GM18517 (cell line): ENCODE measurements around the gene SLFNL1.

ENCODE experiments used
- ATAC-seq: cut with Tn5 transposase; IDR thresholded peaks from one replicate; pipeline ENCODE4 v1.9.1; 2021; ENCODE audit warnings: mild to moderate bottlenecking, moderate library complexity; ENCODE audit not compliant: unreplicated experiment

Gene SLFNL1

DNA sequence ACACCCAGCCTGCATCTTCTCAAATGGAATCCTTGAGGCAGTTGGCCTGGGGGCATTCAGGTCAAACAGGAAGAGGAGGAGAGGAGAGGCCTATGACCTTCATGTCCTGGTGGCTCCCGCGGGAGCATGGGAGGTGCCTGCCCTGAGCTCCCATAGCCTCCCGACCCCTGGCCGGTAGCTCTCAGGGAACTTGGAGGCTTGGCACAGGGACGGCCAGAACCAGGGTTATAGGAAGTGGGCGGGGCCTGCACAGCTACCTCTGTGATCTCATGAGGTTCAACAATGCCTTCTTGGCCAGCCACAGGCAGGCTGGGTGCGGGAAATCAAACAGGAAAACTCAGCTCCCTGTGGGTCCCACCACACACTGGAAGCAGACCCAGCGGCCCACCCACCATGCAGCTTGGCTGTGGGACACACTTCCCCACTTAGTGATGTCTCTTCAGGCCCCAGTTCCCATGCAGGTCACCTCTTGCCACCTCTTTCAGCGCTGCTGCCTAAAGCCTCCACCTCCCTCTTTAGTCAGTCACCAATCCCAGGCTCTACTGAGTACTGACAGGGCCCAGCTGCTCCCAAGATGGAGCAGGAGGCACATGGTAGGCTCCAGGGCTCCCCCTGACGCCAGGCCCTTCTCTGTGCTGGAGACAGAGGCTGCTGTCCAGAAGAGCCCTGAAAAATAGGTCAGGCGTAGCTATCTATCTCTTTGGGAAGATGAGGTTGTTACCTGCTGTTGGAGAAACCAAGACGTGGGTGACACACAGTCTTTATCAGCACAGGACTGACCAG is at the start of gene SLFNL1:
Gene SLFNL1, minus strand, starts transcription at position 200 of the 783 bp plus-strand sequence. CDS start 1,065 bp downstream, outside the sequence.
- no peak for ATAC-seq

DNA sequence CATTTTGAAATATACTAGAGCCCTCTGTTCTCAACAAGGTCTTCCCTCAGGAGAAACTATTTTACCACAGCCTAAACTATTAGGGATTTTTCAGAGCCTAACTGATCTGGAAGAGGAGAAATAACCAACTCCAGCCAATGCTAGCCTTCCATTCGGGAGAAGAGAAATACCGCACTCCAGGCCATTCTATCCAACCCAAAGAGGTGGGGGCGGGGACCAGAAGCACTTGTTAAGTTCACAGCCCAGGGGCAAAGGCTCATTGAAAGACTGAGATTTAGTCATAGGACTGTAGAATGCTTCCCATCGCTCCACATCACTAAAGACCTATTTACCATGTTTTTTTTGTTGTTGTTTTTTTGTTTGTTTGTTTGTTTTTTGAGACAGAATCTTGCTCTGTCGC is 35.4 kb upstream of the SLFNL1 start:
- ATAC-seq: no peak

- no peak for ATAC-seq
Observed at GRCh38 chr1:41053316-41053715, 31.8 kb upstream of the SLFNL1 start.

- no peak for ATAC-seq
Observed at GRCh38 chr1:41051022-41051421, 29.5 kb upstream of the SLFNL1 start.

GRCh38 chr1:41048540-41048939 is 27.0 kb upstream of the SLFNL1 start:
- ATAC-seq: no peak

DNA sequence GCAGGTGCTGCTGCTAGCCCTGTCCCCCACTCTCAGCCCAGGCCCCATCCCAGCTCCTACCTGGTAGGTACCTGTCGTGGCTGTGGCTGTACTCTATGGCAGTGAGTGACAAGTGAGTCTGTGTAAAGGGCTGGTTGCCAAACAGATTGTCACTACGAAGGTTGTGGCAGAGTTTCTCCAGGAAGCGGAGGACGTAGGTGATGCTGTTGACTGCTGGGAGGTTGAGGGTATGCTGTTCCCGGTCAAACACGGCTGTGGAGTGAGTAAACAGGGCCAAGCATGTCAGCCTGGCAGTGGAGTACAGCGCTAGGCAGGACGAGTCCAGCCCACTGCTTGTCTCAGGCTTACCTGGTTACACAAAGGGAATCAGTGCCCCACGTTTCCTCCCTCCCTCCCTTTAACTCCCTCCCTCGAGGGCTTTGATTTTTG is 24.8 kb upstream of the SLFNL1 start:
- ATAC-seq: no peak

DNA sequence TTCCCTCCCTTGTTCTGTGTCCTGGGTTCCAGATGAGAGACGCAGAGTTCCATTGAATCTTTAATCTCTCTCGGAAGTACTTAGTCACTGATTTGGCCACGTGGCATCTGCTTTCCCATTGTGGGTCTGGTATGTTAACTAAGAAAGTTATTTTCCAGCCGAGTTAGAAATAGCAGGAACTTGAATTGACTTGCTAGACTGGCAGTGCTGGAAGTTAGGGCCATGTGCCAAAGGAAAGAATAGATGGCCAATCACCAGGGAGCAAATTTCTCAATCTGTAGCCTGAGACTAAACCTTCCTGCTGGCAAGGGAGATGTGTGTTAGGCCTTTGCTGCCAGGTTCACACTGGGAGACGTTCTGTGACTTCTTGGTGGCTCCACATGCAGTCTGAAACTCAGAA is 24.2 kb upstream of the SLFNL1 start:
- no peak for ATAC-seq

GRCh38 chr1:41044187-41044586 is 22.7 kb upstream of the SLFNL1 start:
- no peak for ATAC-seq

DNA sequence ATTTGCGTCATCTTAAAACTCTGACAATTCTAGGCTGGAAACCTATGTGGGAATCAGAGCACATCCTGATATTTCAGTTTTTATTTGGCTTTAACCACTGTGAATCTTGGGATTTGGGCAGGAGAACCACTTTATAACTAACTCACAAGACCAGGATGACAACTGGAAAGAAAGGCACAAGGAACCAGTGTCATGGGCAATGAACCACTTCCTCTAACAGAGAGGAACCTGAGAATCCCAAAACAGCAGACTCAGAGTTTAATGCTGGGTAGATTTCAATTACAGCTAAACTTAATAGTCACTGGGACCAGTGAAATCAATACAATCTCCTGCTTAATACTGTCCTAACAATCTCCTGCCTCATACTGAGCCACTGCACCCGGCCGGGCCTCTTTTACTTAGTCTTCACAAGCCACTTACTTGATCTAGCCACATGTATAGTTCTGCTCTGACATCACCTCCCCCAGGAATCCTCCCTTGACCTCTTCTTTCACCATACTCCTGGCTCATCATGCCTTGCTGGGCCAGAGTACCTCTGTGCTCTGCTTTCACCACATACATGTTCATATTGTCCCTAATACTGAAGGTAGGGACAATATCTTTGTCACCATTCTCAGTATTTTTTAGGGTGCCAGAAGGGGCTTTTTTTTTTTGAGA is 20.2 kb upstream of the SLFNL1 start:
- no peak for ATAC-seq

DNA sequence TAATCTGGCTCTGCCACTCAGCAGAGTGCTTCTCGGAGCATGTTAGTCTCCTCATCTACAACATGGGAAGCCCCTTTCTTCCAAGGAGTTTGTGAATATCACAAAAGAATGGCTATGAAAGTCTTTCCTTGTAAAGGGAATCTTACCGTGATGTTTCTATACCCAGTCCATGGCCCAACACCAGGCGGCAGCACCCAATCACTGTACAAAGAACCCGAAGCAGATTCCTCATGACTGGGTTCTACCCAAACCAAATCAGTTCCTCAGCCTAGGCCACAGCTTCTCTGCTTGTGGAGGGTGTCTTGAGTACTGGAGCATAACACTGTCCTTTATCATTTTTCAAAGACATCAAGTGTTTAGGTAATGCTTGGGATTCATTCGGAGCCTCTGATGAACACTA is 16.6 kb upstream of the SLFNL1 start:
- ATAC-seq: no peak

DNA sequence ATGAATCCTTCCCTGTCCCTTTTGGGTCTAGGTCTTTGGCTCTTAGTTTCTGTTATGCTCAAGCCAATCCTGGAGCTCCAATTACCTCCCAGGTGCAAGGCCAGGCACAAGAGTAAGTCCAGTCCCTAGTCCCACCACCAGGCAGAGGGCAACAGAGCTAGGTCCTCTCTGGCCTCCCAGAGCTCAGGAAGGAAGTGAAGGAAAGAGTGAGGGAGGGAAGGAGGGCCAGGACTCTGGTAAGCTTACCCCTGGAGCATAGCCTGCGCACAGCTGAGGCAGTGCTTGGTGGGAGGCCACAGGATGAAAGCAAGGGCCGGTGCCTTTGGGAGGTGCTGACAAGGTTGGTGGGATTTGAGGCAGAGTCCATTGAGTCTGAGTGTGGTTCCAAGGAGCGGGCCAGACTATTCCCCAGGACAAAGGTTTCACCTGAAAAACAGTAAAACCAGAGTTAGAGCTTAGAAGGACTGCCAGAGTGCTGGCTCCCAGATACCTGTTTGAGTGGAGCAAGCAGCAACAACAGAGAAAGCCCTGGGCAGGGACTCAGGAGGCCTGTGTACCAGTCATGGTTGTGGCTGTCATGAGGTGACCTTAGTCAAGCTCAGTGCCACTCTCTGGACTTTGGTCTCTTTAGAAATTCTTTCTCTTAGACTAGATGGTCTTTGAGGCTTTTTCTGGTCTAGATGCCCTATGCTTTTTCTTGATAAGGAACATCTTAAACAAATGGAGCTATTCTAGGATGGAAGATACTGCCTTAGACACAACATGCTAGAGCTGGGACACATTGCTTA is 15.8 kb upstream of the SLFNL1 start:
- ATAC-seq: no peak

- no peak for ATAC-seq
Observed at GRCh38 chr1:41033272-41033671, 11.7 kb upstream of the SLFNL1 start.

DNA sequence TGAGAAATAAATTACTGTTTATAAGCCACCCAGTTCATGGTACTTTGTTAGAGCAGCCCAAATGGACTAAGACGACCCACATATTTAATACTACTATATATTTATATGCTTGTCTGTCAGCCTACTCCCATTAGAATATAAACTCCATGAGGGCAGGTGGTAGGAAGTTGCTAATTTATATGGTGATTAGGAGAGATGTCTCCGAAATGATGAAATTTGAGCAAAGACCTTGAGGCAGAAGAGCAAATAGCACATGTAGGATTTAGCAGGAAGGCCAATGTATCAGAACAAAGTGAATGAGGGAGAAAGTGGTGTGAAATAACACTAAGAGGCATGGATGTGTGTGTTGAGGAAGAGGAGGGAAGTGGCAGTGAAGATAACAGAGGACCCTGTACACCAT is 10.6 kb upstream of the SLFNL1 start:
- no peak for ATAC-seq

DNA sequence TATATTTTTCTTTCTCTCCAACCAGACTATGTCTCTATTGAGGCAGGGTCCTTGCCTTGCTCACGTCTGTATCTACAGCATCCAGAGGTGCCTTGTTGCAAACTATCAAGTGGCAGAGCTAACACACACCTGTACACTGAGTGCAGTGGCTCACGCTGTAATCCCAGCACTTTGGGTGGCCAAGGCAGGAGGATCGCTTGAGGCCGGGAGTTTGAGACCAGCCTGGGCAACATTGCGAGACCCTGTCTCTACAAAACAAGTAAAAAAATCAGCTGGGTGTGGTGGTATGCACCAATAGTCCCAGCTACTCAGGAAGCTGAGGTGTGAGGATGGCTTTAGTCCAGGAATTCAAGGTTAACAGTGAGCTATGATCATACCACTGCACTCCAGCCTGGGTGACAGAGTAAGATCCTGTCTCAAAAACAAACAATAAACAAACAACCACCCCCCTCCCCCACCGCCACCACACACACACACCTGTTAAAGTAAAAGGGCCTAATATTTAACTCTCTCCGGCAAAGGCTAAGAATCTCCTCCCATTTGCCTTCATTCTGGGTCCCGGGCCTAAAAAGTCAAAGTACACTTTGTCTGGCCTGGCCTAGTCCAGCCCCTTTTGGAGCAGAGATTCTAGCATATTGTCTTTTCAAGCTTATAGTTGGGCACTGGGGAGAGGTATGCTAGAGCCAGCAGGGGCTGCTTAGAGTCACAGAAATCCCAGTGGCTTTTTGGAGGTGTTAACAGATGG is 9.5 kb upstream of the SLFNL1 start:
- no peak for ATAC-seq

GRCh38 chr1:41028034-41028642 is 6.6 kb upstream of the SLFNL1 start:
- ATAC-seq: no peak

- no peak for ATAC-seq
Observed at GRCh38 chr1:41025979-41026819, 4.7 kb upstream of the SLFNL1 start.

DNA sequence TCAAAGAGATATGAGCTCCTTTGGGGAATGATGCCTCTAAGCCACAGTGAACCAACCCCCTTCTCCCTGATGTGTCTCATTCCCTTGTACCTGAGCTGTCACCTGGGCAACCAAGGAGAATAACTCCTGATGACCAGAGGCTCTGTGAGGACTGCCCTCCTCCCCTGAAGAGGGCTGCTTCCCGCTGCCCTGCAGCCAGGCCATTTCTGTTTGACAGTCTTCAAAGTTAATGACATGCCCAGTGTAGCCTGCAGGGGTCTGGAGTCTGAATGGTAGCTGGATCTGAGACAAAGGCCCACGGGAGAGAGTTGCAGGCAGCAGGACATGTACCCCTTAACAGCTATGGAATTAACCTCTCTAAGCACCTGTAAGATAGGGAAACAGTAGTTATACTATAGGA is 3.4 kb upstream of the SLFNL1 start:
- no peak for ATAC-seq

DNA sequence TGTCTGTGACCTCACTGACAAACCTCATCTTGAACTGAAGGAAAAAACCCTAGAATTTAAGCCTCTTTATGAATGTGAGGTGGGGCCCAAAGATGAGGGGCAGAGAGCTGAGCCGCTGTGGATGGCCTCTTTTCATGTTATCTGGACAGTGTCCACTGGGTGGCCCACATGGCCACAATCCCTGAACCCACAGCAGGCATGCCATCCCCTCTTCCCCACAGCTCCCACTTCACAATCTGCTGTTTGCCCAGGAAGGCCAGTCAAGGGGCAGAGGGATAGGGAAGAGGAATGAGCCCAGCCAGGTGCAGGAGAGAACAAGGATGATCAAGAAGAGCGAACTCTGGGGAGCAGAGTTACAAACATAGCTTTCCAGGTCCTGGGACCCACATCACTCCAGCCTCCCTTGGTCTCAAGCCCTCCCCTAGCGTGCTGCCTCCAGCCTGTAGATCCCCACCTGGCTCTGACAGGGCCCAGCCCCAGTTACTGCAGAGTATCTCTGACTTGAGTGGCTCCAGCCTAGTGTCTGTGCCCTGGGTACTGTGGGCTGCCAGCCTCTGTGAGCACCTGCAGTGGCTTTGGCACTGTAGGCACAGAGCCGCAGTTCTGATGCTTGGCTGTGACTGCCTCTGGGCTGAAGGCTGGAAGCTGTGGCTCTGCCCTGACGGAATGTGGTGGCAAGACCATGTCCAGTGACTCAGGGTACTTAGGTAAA is 1.9 kb upstream of the SLFNL1 start:
- ATAC-seq: no peak

DNA sequence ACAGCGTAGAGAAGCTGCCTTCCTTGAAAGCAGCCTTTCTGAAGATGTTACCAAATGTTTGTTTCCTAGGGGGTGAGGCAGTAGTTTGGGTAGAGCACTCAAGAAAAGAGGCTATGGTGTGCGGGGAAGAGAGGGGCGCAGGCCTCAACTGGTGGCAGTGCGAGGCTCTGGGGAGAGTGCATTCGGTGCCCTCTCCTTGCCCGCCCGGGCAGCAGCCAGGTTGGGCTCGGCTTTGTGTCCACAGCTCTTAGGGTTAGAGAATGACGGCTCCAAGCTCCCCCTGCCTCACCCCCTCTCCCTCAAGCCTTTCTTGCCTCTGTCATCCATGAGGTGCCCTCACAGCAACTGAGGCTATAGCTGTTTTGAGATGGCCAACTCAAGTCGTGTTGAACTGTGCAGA is 899 bp upstream of the SLFNL1 start:
- ATAC-seq: no peak
